SK-N-SH (cell line): Measurements from ENCODE around the gene DHDH. TPM values are rescaled to one million over a fixed set of nuclear protein-coding genes. Genes with fewer than 3 reads are reported as not detected.

ENCODE experiments used
- CTCF ChIA-PET: fragments of 300-600, 350-600 bp; formaldehyde crosslinking; extraction: SDS; loops from one replicate; lab custom pipeline; 2021; lab: Yijun Ruan, JAX
- POLR2A ChIA-PET: fragments of 350-600 bp; sonication (Branson Sonifier 250); formaldehyde crosslinking; extraction: SDS; loops from one replicate; lab custom pipeline; 2020; ENCODE audit warnings: antibody characterized with exemption, inconsistent platforms; lab: Yijun Ruan, JAX
- DNase-seq: peaks from one replicate; pipeline ENCODE4 v3.0.0; 2012
- H2AFZ ChIP-seq: fragments of 200-600 bp; sonication (generic); 2 replicates; pipeline ENCODE4 v1.8.1; 2016; ENCODE audit warnings: antibody characterized with exemption, mild to moderate bottlenecking, low read depth
- H3F3A ChIP-seq: fragments of 200-600 bp; sonication (generic); replicated peaks from 2 replicates; pipeline ENCODE3; 2016; ENCODE audit warnings: antibody characterized with exemption, mild to moderate bottlenecking; ENCODE audit not compliant: insufficient read depth
- H3K27ac ChIP-seq, 2 experiments: fragments of 200-500 bp in 1 of 2; fragments of 200-600 bp in 1 of 2; sonication (Bioruptor generic) in 1 of 2; sonication (generic), shearing (Covaris generic) in 1 of 2; 2 replicates each; pipeline versions ENCODE4 v1.5.1 to v1.6.1; 2014 to 2016; ENCODE audit warnings: low read depth in 2 of 2, inconsistent platforms in 1 of 2, low read length in 1 of 2, mild to moderate bottlenecking in 1 of 2, mixed read lengths in 1 of 2
- H3K27me3 ChIP-seq: fragments of 200-600 bp; sonication (generic), shearing (Covaris generic); 2 replicates; pipeline ENCODE4 v1.6.1; 2016; ENCODE audit warnings: mixed run types; ENCODE audit not compliant: insufficient read depth
- H3K36me3 ChIP-seq, 2 experiments: fragments of 200-500 bp in 1 of 2; fragments of 200-600 bp in 1 of 2; sonication (Bioruptor generic) in 1 of 2; sonication (generic) in 1 of 2; replicated peaks in 1 of 2; 2 replicates each; pipeline versions ENCODE3 to v1.5.1; 2014 to 2016; ENCODE audit warnings: low read length in 1 of 2, mild to moderate bottlenecking in 1 of 2; ENCODE audit not compliant: insufficient read depth in 2 of 2, control insufficient read depth in 1 of 2
- H3K4me1 ChIP-seq, 2 experiments: fragments of 200-500 bp in 1 of 2; fragments of 200-600 bp in 1 of 2; sonication (Bioruptor generic) in 1 of 2; sonication (generic), shearing (Covaris generic) in 1 of 2; 2 replicates each; pipeline versions ENCODE4 v1.5.1 to v1.6.1; 2014 to 2016; ENCODE audit warnings: low read depth in 1 of 2, low read length in 1 of 2, mixed run types in 1 of 2; ENCODE audit not compliant: insufficient read depth in 2 of 2, control insufficient read depth in 1 of 2
- H3K4me2 ChIP-seq: fragments of 200-600 bp; sonication (generic), shearing (Covaris generic); 2 replicates; pipeline ENCODE4 v1.6.1; 2017; ENCODE audit warnings: mixed run types
- H3K4me3 ChIP-seq, 2 experiments: fragments of 200-500 bp in 1 of 2; fragments of 200-600 bp in 1 of 2; sonication (Bioruptor generic) in 1 of 2; sonication (generic), shearing (Covaris generic) in 1 of 2; 2 replicates each; pipeline versions ENCODE4 v1.5.1 to v1.8.1; 2014 to 2016; ENCODE audit warnings: low read depth in 2 of 2, inconsistent platforms in 1 of 2, low read length in 1 of 2, mild to moderate bottlenecking in 1 of 2, mixed read lengths in 1 of 2, moderate library complexity in 1 of 2
- H3K79me2 ChIP-seq: fragments of 200-600 bp; sonication (generic); 2 replicates; pipeline ENCODE4 v1.8.1; 2017; ENCODE audit warnings: mild to moderate bottlenecking; ENCODE audit not compliant: insufficient read depth
- H3K9ac ChIP-seq: fragments of 200-600 bp; sonication (generic); 2 replicates; pipeline ENCODE4 v1.6.1; 2017; ENCODE audit warnings: mixed run types
- H3K9me2 ChIP-seq: fragments of 200-600 bp; sonication (generic); 2 replicates; pipeline ENCODE4 v1.6.1; 2017; ENCODE audit warnings: mixed run types
- H3K9me3 ChIP-seq: fragments of 200-600 bp; sonication (generic); 2 replicates; pipeline ENCODE4 v1.6.1; 2017; ENCODE audit warnings: mixed run types, mild to moderate bottlenecking, moderate library complexity
- H4K20me1 ChIP-seq: fragments of 200-600 bp; sonication (generic); 2 replicates; pipeline ENCODE4 v1.6.1; 2017; ENCODE audit warnings: mild to moderate bottlenecking, mixed run types; ENCODE audit not compliant: insufficient read depth
- CHD2 ChIP-seq: fragments of 150-350 bp; IDR thresholded peaks from 2 replicates; pipeline ENCODE4 v1.6.1; 2018; ENCODE audit warnings: low read length; ENCODE audit not compliant: partially characterized antibody
- ELF1 ChIP-seq: IDR thresholded peaks from 2 replicates; pipeline ENCODE4 v1.4.0; 2012
- FOSL2 ChIP-seq: IDR thresholded peaks from 2 replicates; pipeline ENCODE4 v1.4.0; 2012; ENCODE audit warnings: low read depth, mild to moderate bottlenecking, moderate library complexity, borderline replicate concordance
- FOXJ3 ChIP-seq: sonication (generic); formaldehyde crosslinking; IDR thresholded peaks from 2 replicates; pipeline ENCODE4 v1.5.1; 2020; ENCODE audit warnings: mild to moderate bottlenecking, missing genetic modification reagents
- GABPA ChIP-seq: IDR thresholded peaks from 2 replicates; pipeline ENCODE4 v1.4.0; 2012; ENCODE audit warnings: low read depth, mild to moderate bottlenecking
- MXI1 ChIP-seq: IDR thresholded peaks from 2 replicates; pipeline ENCODE4 v1.6.1; 2012; ENCODE audit warnings: mild to moderate bottlenecking, low read depth, low read length, improper control_type of control experiment
- RAD21 ChIP-seq: IDR thresholded peaks from 2 replicates; pipeline ENCODE4 v1.6.1; 2012; ENCODE audit warnings: mild to moderate bottlenecking, low read length
- TAF1 ChIP-seq: IDR thresholded peaks from 2 replicates; pipeline ENCODE4 v1.6.1; 2012; ENCODE audit warnings: low read depth, mild to moderate bottlenecking, low read length, moderate library complexity, borderline replicate concordance
- TCF12 ChIP-seq: IDR thresholded peaks from 2 replicates; pipeline ENCODE4 v1.4.0; 2012
- TEAD4 ChIP-seq: IDR thresholded peaks from 2 replicates; pipeline ENCODE4 v1.4.0; 2012; ENCODE audit warnings: mild to moderate bottlenecking, borderline replicate concordance; ENCODE audit not compliant: insufficient read depth
- WGBS: methylation state at CpG from one replicate; pipeline ENCODE4 v1.1.6; 2017; ENCODE audit warnings: low lambda C conversion rate; 5-methylcytosine and 5-hydroxymethylcytosine counted together
- polyA plus RNA-seq, 3 experiments: library from polyadenylated mRNA; depleted of rRNA; stranded (reverse); fragments of >200 nt; gene quantifications; 2 replicates each; pipeline ENCODE4 v1.2.3, GENCODE V29; 2012
- TF ChIP-seq, protein P1 (sequence below): IDR thresholded peaks from 2 replicates; pipeline ENCODE4 v1.6.1; 2012; ENCODE audit warnings: mild to moderate bottlenecking, low read depth, low read length, moderate library complexity
- TF ChIP-seq, protein P2 (sequence below): fragments of 150-350 bp; IDR thresholded peaks from 2 replicates; pipeline ENCODE4 v1.6.1; 2017; ENCODE audit warnings: antibody characterized with exemption, low read length, low read depth, borderline replicate concordance
- TF ChIP-seq, protein P3 (sequence below): fragments of 150-350 bp; IDR thresholded peaks from 2 replicates; pipeline ENCODE4 v1.6.1; 2016; ENCODE audit warnings: mild to moderate bottlenecking, low read depth, low read length

The DHDH gene
- polyA plus RNA-seq, 1 of the 3 experiments (the other 2 are of a cell fraction), result 0.72 TPM

DNA sequence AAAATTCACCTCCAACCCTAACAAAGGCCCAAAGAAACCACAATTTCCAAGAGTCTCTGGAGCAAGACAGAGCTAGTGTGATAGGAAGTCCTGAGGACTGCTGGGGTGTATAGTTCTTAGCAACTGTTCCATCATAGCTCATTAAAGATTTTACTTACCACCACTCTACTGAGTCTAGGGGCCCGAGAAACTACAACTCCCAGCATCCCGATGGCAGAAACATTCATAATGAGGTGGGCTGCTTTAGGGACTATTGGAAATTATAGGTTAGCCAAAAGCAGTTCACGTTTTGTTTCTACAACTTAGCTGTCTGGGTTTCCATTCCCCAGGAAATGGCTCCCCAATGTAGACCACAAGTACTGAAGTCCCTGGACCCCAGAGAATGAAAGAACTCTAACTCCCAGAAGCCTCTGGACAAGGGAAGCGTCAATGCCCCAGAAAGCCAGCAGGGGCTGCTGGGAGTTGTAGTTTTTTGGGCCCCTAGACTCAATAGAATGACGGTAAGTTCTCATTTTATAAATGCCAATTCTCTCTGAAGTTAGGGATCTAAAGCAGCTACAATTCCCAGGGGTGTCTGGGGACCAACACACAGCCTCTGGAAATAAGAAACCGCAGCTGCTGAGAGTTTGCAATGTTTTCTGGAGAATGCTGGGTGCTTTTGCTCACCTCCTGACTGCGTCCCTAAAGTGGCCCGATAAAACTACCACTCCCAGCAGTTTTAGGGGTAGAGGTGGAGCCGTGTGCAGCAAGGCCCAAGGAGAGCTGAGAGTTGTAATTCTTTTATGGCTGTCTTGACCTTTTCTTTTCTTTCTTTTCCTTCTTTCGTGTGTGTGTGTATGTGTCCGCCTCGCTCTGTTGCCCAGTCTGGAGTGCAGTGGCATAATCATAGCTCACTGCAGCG lies 42.7 kb downstream of the DHDH start:
- POLR2A ChIA-PET, result interaction anchor here (0.9 kb wide), 1 partner anchor 10 kb away, joined by 3 read pairs; no protein-coding TSS in a partner anchor

More for the DNA sequence above, 42.7 kb downstream of the DHDH start:
- Histone ChIP-seq H2AFZ (no peak overlapping the region), H3K4me3 (no peak overlapping the region), H3K36me3 (peaks cover 8 to 33% of the 10 kb centered on the region in 2 experiments), H3K9me2 (no peaks in the 10 kb centered on the region), H3F3A (peaks cover 21% of the 10 kb centered on the region), H3K27me3 (no peaks in the 10 kb centered on the region), H3K79me2 (no peaks in the 10 kb centered on the region), H3K4me2 (no peak overlapping the region), H3K27ac (no peak overlapping the region), H3K4me1 (no peaks in the 10 kb centered on the region), H3K9ac (no peak overlapping the region), H3K9me3 (no peaks in the 10 kb centered on the region), H4K20me1 (no peaks in the 10 kb centered on the region)
- 89% methylated on average over 11 of the region's 13 CpGs for WGBS
- CTCF ChIA-PET, result interaction anchor here (1.0 to 4.5 kb wide), 5 partner anchors 8 to 188 kb away, joined by 3 to 27 read pairs (median 4); partner anchors contain the start of genes GYS1 and RUVBL2
- no peak for TF ChIP-seq FOSL2
- TF ChIP-seq MXI1, result no peak
- TF ChIP-seq, protein P1, sequence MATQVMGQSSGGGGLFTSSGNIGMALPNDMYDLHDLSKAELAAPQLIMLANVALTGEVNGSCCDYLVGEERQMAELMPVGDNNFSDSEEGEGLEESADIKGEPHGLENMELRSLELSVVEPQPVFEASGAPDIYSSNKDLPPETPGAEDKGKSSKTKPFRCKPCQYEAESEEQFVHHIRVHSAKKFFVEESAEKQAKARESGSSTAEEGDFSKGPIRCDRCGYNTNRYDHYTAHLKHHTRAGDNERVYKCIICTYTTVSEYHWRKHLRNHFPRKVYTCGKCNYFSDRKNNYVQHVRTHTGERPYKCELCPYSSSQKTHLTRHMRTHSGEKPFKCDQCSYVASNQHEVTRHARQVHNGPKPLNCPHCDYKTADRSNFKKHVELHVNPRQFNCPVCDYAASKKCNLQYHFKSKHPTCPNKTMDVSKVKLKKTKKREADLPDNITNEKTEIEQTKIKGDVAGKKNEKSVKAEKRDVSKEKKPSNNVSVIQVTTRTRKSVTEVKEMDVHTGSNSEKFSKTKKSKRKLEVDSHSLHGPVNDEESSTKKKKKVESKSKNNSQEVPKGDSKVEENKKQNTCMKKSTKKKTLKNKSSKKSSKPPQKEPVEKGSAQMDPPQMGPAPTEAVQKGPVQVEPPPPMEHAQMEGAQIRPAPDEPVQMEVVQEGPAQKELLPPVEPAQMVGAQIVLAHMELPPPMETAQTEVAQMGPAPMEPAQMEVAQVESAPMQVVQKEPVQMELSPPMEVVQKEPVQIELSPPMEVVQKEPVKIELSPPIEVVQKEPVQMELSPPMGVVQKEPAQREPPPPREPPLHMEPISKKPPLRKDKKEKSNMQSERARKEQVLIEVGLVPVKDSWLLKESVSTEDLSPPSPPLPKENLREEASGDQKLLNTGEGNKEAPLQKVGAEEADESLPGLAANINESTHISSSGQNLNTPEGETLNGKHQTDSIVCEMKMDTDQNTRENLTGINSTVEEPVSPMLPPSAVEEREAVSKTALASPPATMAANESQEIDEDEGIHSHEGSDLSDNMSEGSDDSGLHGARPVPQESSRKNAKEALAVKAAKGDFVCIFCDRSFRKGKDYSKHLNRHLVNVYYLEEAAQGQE, result no peak
- TF ChIP-seq CHD2, result peak; percentile 72
- TF ChIP-seq TCF12, result no peak
- peak; percentile 61; the same call in 1 of the 2 replicates for TF ChIP-seq ELF1
- TF ChIP-seq GABPA, result peak; percentile 65
- TF ChIP-seq TEAD4, result no peak
- no peak for TF ChIP-seq FOXJ3
- TF ChIP-seq, protein P2, sequence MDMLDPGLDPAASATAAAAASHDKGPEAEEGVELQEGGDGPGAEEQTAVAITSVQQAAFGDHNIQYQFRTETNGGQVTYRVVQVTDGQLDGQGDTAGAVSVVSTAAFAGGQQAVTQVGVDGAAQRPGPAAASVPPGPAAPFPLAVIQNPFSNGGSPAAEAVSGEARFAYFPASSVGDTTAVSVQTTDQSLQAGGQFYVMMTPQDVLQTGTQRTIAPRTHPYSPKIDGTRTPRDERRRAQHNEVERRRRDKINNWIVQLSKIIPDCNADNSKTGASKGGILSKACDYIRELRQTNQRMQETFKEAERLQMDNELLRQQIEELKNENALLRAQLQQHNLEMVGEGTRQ, result no peak
- TF ChIP-seq, protein P3, sequence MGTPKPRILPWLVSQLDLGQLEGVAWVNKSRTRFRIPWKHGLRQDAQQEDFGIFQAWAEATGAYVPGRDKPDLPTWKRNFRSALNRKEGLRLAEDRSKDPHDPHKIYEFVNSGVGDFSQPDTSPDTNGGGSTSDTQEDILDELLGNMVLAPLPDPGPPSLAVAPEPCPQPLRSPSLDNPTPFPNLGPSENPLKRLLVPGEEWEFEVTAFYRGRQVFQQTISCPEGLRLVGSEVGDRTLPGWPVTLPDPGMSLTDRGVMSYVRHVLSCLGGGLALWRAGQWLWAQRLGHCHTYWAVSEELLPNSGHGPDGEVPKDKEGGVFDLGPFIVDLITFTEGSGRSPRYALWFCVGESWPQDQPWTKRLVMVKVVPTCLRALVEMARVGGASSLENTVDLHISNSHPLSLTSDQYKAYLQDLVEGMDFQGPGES, result no peak
- TF ChIP-seq TAF1, result no peak
- no peak for TF ChIP-seq RAD21
- DNase-seq, result peak; percentile 72
